Measurements from ENCODE around the gene ZNF541.

GRCh38 chr19:47609906-47610894 is 37.3 kb upstream of the ZNF541 start:
- TF ChIP-seq CTCF (conservative IDR thresholded peaks at IDR 0.05), result no peak
- no peak for TF ChIP-seq EZH2 (IDR thresholded peaks at IDR 0.05; ENCODE audit: low read depth)
